RWPE1 (cell line): ENCODE measurements around the gene HAUS5.

Experiments
- CTCF ChIA-PET: fragments of 350-600 bp; sonication (Branson Sonifier 250); formaldehyde crosslinking; extraction: SDS; loops from one replicate; lab custom pipeline; 2021; lab: Yijun Ruan, JAX
- POLR2A ChIA-PET: fragments of 400-600 bp; formaldehyde crosslinking; extraction: SDS; loops from one replicate; lab custom pipeline; 2020; ENCODE audit warnings: antibody characterized with exemption; ENCODE audit not compliant: low non-redundant PET; lab: Yijun Ruan, JAX
- DNase-seq: peaks from one replicate; pipeline ENCODE4 v3.0.0; 2012; ENCODE audit warnings: low spot score
- H3K27ac ChIP-seq: fragments of 450-650 bp; 2 replicates; pipeline ENCODE4 v1.5.1; 2017
- CTCF ChIP-seq: fragments of 450-650 bp; conservative IDR thresholded peaks from 2 replicates; pipeline ENCODE4 v1.5.1; 2017; ENCODE audit warnings: low read depth, mild to moderate bottlenecking

Gene HAUS5

GRCh38 chr19:35639321-35639639, 26.7 kb downstream of the HAUS5 start:
- POLR2A ChIA-PET, result no interaction called here
- no peak for TF ChIP-seq CTCF
- no peak overlapping the region for H3K27ac ChIP-seq
- CTCF ChIA-PET, result no interaction called here
- no peak for DNase-seq

GRCh38 chr19:35639863-35640262, 27.3 kb downstream of the HAUS5 start:
- no peak overlapping the region for H3K27ac ChIP-seq
- TF ChIP-seq CTCF, result no peak
- ChIA-PET CTCF (no interaction called here), POLR2A (no interaction called here)
- no peak for DNase-seq

DNA sequence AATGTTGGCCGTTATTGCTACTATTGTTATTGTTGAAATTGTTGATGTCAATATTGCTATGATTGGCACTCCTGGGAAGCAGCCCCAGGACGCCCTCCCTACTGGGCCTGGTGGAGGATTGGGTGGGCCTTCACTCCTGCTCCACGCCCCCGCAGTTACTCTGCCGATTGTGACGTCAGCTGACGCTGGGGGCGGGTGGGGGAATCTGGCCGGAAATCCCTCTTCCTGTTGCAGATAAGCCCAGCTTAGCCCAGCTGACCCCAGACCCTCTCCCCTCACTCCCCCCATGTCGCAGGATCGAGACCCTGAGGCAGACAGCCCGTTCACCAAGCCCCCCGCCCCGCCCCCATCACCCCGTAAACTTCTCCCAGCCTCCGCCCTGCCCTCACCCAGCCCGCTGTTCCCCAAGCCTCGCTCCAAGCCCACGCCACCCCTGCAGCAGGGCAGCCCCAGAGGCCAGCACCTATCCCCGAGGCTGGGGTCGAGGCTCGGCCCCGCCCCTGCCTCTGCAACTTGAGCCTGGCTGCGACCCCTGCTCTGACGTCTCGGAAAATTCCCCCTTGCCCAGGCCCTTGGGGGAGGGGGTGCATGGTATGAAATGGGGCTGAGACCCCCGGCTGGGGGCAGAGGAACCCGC, 29.1 kb downstream of the HAUS5 start, which contains the start of gene ETV2:
TSS of gene ETV2 (plus strand) at position 231 of the 637 bp plus-strand sequence. CDS start 716 bp downstream, outside the sequence.
- H3K27ac ChIP-seq, result no peak within 1 kb of the TSS; the same call in 1 of the 2 replicates
- no peak for DNase-seq
- no peak for TF ChIP-seq CTCF
- POLR2A ChIA-PET, result no interaction called here
- CTCF ChIA-PET, result no interaction called here

DNA sequence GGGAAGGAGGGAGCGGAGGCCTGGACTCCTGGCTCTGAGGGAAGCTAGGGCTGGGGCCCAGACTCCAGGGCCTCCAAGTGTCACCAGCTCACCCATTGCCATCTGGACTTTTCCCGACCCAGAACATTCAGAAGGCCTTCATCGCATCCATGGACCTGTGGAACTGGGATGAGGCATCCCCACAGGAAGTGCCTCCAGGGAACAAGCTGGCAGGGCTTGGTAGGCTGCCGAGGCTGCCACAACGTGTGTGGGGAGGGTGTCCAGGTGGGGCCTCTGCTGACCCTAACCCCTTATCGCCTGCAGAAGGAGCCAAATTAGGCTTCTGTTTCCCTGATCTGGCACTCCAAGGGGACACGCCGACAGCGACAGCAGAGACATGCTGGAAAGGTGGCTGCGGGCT, 29.8 kb downstream of the HAUS5 start:
- ChIA-PET POLR2A (interaction anchor here (0.7 kb wide), 1 partner anchor 178 kb away, joined by 4 read pairs; no protein-coding TSS in a partner anchor), CTCF (no interaction called here)
- no peak for TF ChIP-seq CTCF
- no peak for DNase-seq
- no peak overlapping the region; the same call in 1 of the 2 replicates for H3K27ac ChIP-seq

GRCh38 chr19:35642798-35643254, 30.3 kb downstream of the HAUS5 start:
- no peak for DNase-seq
- TF ChIP-seq CTCF, result no peak
- ChIA-PET POLR2A (interaction anchor here (0.7 kb wide), 1 partner anchor 178 kb away, joined by 4 read pairs; no protein-coding TSS in a partner anchor), CTCF (no interaction called here)
- H3K27ac ChIP-seq, result peak overlapping the region; percentile 95

DNA sequence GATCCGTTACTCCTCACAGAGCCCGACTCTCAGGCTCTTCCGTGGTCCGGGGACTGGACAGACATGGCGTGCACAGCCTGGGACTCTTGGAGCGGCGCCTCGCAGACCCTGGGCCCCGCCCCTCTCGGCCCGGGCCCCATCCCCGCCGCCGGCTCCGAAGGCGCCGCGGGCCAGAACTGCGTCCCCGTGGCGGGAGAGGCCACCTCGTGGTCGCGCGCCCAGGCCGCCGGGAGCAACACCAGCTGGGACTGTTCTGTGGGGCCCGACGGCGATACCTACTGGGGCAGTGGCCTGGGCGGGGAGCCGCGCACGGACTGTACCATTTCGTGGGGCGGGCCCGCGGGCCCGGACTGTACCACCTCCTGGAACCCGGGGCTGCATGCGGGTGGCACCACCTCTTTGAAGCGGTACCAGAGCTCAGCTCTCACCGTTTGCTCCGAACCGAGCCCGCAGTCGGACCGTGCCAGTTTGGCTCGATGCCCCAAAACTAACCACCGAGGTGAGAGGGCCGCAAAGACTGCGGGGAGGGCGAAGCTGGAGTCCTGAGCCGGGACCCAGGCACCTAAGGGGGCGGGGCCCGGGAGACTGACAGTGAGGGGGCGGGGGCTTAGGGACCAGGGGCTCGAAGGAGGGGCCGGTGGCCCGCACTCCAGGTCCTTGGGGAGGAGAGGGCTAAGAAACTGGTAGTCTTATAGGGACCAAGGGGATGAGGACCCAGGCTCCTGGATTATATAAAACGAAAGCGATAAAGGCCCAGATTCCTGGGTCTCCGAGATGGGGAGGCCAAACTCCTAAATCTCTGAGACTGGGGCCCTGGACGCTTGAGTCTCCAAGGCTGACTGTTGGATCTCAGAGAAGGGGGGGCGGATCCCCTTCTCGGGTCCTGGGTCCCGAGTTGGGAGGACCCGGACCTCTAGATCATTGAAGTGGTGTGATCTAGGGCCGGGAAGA, 31.0 kb downstream of the HAUS5 start:
- TF ChIP-seq CTCF, result no peak
- H3K27ac ChIP-seq, result peak overlapping the region; percentile 95
- DNase-seq, result peak; percentile 83
- ChIA-PET CTCF (interaction anchor here (0.7 to 1.1 kb wide), 2 partner anchors 133 to 289 kb away, joined by 4 to 5 read pairs; no protein-coding TSS in a partner anchor), POLR2A (interaction anchor here (0.6 kb wide), 1 partner anchor 157 kb away, joined by 4 read pairs; no protein-coding TSS in a partner anchor)
